NCI-H2171 (cell line): ENCODE results near the gene ACSL4.
"Not testable (repeated sequence)": the region's sequence is repeated elsewhere in the genome, so short reads cannot be mapped to it uniquely, and the experiment has no call there.

ENCODE experiments used
- DNase-seq: peaks from one replicate; lab custom pipeline; 2025; lab: John Stamatoyannopoulos, UW

ACSL4 gene

GRCh38 chrX:109672239-109672638, 60.8 kb downstream of the ACSL4 start:
- no peak for DNase-seq

DNA sequence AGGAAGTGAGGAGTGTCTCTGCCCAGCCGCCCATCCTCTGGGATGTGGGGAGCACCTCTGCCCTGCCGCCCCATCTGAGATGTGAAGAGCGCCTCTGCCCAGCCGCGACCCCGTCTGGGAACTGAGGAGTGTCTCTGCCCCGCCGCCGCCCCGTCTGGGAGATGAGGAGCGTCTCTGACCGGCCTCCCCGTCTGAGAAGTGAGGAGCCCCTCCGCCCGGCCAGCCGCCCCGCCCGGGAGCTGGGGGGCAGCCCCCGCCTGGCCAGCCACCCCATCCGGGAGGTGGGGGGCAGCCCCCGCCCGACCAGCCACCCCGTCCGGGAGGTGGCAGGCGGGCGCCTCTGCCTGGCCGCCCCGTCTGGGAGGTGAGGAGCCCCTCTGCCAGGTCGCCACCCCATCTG, 61.9 kb downstream of the ACSL4 start:
- DNase-seq: not testable (repeated sequence)

DNA sequence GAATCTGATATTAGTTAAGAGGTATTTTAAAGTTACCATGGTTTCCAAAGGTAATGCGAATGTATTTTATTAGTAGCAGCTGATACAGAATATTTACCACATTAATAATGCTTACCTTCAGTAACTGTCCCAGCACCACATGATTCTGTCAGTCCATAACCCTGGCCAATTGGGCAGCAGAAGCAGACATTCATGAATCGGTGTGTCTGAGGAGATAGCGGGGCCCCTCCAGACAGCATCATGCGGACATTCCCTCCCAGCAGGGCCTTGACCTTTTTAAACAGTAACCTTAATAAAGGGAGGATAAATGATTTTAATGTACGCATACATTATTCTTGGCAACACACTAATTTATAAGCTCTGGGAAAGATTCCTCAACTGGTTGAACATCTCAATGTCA, 65.1 kb downstream of the ACSL4 start:
- DNase-seq: no peak

DNA sequence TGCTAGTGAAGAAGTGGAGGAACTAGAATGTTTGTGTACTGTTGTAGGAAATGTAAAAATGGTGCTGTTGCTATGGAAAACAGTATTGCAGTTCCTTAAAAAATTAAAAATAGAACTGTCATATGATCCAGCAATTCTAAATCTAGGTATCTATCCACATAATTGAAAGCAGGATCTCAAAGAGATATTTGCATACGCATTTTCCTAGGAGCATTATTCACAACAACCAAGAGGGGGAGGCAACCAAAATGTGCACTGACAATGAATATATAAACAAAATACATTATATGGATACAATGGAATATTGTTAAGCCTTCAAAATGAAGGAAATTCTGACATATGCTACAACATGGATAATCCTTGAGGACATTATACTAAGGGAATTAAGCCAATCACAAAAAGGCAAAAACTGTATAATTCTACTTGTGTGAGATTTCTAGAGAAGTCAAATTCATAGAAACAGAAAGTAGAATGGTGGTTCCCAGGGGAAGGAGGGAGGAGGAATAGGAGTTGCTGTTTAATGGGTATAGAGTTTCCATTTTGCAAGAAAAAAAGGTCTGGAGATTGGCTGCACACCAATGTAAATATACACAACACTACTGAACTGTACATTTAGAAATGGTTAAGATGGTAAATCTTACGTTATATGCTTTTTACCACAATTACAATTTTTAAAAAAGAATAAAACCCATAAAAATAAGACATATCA, 72.5 kb downstream of the ACSL4 start:
- DNase-seq: no peak

- DNase-seq: no peak
Measured at GRCh38 chrX:109658391-109658790, 74.7 kb downstream of the ACSL4 start.

DNA sequence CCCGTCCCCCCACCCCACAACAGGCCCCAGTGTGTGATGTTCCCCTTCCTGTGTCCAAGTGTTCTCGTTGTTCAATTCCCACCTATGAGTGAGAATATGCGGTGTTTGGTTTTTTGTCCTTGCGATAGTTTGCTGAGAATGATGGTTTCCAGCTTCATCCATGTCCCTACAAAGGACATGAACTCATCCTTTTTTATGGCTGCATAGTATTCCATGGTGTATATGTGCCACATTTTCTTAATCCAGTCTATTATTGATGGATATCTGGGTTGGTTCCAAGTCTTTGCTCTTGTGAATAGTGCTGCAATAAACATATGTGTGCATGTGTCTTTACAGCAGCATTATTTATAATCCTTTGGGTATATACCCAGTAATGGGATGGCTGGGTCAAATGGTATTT, 75.7 kb downstream of the ACSL4 start:
- not testable (repeated sequence) for DNase-seq

DNA sequence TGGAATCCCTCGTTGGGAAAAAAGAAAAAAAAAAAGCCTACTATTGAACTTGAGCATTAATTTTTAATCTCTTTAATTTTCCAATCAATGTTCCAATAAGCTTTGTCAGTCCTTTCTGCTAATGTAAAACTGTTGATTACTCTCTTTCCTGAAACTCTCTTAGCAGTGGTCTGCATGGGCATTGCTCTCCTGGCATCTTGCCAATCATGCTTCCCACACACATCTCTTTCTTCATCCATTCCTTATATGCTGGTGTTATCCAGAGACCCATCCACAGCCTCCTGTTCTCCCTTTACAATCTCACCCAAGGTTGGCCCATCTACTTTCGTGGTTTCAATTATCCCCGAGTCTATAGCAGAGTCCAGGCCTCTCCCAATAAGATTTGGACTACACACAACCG, 76.3 kb downstream of the ACSL4 start:
- DNase-seq: no peak

- DNase-seq: no peak
Measured at GRCh38 chrX:109655502-109656201, 77.4 kb downstream of the ACSL4 start.

DNA sequence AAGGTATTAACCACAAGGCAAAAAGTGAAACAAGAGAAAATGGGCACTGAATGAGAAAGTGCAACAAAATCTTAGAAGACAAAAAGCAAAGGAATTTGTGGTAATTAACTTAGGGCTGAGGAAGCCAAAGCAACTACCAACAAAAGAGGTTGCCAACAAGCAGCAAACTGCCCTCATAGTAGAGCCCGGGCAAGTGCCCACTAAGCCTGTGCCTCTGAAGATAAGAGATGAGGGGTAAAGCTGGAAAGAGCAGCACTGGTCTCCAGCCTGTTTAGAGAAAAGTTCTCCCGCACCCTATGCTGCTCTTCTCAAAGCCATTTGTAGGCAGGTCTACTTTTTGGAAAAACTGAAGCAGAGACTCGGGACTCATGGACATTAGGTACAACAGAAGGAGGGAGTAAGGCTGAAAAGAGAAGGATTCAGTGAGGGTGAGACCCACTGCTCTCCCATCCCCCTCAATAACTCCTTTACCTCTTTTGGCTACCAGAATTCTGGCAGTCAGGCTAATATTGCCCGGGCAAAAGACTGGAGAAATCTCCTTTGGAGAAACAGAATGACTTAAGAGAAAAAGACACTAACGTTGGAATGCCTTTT, 78.4 kb downstream of the ACSL4 start:
- no peak for DNase-seq

- DNase-seq: not testable (repeated sequence)
Measured at GRCh38 chrX:109644671-109645070, 88.4 kb downstream of the ACSL4 start.

- no peak for DNase-seq
Measured at GRCh38 chrX:109643687-109644086, 89.4 kb downstream of the ACSL4 start.

DNA sequence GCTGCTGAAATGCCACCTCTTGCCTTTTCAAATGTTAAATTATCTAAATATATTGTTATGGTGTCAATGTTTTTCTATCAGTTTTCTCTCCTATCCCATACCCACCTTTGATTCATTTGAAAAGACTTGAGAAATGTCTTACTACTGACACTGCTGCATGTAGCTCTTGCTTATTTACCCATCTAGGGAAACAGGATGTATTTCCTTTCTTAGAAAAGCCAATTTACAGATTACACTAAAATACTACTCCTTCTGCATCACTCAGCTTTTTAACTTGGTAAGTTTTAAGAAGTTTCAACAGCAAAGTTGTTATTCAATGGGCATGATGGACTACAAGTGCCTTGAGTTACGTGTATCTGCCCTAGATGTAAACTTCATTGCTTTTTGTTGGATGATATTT, 94.9 kb downstream of the ACSL4 start:
- no peak for DNase-seq

- not testable (repeated sequence) for DNase-seq
Measured at GRCh38 chrX:109637477-109637876, 95.6 kb downstream of the ACSL4 start.

DNA sequence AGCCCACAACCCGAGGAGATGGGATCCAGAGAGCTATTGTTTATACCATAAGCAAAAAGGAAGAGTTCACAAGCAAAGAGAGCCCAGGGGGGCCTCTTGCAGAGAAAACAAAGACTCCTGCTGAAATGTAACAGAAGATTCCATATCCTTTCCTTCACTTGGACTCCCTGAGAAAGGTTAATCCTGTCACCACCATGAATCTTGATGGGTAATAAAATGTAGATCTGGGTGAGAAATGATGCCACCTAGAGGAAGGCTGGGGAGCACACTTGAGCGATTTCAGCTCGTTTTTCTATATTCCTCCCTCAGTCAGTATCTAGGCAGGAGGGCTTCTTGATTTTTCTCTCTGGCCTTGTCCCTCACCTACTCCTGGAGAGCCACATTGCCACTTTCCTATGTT, 97.9 kb downstream of the ACSL4 start:
- DNase-seq: no peak

- no peak for DNase-seq
Measured at GRCh38 chrX:109632906-109633504, 100.1 kb downstream of the ACSL4 start.

DNA sequence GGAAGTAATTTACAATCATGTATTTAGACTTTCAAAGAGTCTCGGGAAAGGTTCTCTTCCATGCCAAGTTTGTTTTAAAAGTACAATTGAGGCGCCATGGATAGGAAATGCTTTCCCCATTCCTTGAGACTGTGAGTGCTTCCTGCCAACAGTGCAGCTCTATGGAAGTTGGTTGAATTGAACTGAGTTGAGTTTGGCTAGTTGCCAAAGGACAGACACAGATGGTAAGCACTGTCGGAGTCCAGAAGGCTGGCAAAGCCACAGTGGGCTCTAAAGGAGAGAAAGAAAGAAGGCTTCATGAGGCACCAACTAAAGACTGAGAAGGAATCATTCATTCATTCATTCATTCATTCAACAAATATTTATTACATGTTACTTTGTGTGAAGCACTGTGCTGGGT, 103.7 kb downstream of the ACSL4 start:
- peak; percentile 0 for DNase-seq

DNA sequence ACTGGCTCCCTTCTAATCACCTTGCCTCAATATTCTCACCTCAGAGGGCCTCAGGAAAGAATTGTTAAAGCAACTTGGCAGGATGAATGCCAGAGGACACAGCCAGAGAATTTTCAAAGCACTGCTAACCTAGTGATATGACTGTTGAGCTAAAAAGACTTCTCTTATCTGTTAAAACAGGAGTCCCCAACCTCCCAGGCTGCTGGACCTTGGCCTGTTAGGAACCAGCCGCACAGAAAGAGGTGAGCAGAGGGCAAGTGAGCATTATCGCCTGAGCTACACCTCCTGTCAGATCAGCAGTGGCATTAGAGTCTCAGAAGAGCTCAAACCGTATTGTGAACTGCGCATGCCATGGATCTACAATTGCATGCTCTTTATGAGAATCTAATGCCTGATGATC, 106.4 kb downstream of the ACSL4 start:
- DNase-seq: no peak

DNA sequence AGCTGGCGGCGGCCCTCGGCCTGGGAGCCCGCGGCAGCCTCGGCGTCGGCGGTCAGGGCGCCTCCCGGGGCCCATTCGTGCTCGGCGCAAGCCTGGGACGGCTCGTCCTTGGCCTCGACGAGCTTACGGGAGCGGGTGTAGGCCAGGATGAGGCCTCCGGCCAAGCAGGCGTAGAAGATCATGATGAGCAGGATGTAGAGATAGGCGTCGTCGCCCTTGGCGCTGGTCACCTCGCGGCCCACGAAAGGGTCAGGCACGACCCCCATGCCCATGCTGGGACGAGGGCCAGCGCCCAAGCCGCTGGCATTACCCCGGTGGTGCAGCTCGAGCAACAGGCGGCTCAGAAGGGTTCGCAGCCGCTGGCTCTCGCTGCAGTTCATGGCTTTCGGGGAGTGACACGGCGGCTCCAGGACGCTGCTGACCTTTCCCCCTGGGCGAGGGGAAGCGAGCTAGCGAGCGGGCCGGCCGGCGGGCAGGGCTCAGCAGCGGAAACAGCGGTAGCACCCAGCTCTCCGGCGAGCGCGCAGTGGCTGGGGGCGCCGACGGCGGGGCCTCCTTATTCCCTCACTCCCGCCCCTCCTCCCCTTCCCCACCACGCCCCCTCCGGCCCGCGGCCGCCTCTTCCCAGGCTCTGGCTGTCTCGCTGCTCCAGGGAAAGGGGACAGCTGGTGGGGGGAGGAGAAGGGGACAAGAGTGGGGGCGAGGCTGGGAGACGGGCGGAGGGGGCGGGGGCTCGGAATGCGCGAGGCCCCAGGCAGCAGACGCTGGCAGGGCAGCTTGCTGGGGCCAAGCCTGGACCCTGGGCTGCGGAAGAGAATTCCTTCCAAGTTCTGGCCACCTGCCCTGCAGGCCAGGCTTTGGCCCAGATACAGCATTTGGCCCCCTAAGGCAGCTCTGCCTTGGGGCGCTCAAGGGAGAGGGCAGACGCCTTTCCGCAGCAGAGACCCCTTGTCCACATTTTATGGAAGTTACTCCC, 108.1 kb downstream of the ACSL4 start, which contains the start of gene KCNE5:
Gene KCNE5 (minus strand): TSS at position 532 of the 976 bp plus-strand sequence. CDS start 152 bp downstream, at position 380.
- no peak for DNase-seq

DNA sequence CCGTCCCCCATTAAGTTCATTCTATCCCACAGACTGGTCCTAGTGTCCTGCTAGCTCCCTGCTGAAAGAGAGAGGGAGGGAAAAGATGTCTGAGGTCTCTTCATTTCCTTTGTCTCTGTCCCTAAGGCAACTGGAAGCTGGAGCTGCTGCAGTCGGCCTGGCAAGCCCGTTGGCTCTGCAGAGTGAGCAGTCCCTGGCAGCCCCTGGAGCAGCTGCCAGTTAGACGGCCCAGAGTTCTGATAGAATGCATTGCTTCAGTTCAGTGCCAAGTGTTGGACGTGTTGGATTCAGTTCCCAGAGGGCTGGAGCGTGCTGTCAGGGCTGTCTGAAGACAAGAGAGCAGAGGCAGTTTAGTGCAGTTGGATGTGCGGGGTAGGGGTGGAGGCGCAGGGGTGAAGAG, 109.1 kb downstream of the ACSL4 start:
- DNase-seq: no peak

DNA sequence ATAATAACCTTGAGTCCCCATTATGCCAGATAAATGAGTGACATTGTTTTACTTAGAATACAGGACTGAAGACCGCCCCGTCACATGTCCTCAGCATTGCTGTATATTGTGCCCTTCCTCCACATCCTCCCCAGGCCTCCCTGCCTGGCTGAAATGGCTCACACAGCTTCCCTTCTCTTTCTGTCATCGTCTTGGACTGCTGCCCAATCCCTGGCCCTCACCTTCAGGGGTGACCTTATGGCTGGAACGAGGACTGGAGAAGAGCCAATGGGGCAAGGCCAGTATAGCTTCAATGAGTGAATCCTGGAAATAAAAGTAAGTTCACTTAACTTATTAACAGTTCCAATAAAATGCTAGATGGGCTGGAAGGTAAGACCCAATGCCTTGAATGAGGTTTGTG, 110.8 kb downstream of the ACSL4 start:
- no peak for DNase-seq

DNA sequence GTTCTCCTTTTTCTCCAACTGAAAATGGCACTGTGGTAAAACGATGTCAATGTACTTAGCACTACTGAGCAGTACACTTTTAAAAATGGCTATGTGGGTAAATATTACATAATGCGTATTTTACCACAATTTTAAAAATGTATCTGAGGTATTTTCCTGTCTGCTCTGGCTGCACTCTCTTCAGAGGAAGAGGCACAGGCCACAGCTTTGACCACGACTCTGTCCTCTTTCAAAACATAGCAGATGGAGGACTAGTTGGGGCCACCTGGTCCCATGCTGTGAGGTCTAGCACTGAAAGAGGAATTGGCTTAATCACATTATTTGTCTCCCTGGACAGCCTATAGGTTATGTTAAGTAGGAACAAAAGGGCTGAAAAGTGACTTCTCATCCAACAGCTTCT, 113.3 kb downstream of the ACSL4 start:
- no peak for DNase-seq

DNA sequence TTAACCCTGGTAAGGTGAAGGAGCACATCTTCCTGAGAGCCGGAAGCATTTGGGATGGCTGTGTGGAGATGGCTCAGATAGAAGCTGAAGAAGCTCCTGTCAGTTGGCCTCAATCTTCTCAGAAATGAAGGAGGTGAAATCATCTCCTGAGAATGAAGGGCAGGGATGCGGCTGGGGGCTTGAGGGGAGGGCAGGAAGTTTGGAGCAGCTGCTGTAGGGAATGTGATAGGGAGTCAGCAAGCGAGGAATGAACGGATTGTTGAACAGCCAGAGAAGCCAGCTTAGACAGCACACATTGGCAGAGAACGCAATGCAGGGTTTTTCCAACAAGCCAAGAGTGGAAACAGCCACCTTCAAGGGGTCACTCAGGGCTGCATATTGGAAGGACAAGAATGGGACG, 118.1 kb downstream of the ACSL4 start:
- DNase-seq: no peak
